ENCODE results near the gene PLXNB3.

Gene PLXNB3

GRCh38 chrX:153762626-153763173 lies 1.3 kb upstream of the PLXNB3 start:
- no peak for DNase-seq

- no peak for DNase-seq
Observed at GRCh38 chrX:153763298-153763932, 634 bp upstream of the PLXNB3 start.

GRCh38 chrX:153764786-153765137 lies 713 bp downstream of the PLXNB3 start:
- DNase-seq, result no peak

GRCh38 chrX:153765138-153766079 lies 1.4 kb downstream of the PLXNB3 start:
- DNase-seq, result no peak

- no peak for DNase-seq
Observed at GRCh38 chrX:153766098-153766817, 2.2 kb downstream of the PLXNB3 start.

GRCh38 chrX:153766871-153767673 lies 3.0 kb downstream of the PLXNB3 start:
- no peak for DNase-seq

- no peak for DNase-seq
Observed at GRCh38 chrX:153767674-153768055, 3.6 kb downstream of the PLXNB3 start.

- DNase-seq, result no peak
Observed at GRCh38 chrX:153768311-153769157, 4.5 kb downstream of the PLXNB3 start.

GRCh38 chrX:153769158-153769864 lies 5.3 kb downstream of the PLXNB3 start:
- no peak for DNase-seq

GRCh38 chrX:153769865-153770600 lies 6.0 kb downstream of the PLXNB3 start:
- DNase-seq, result no peak

GRCh38 chrX:153770601-153771414 lies 6.8 kb downstream of the PLXNB3 start:
- no peak for DNase-seq

GRCh38 chrX:153771415-153772315 lies 7.6 kb downstream of the PLXNB3 start:
- no peak for DNase-seq

- no peak for DNase-seq
Observed at GRCh38 chrX:153772316-153773217, 8.5 kb downstream of the PLXNB3 start.

GRCh38 chrX:153773218-153773611 lies 9.2 kb downstream of the PLXNB3 start:
- DNase-seq, result no peak

- DNase-seq, result no peak
Observed at GRCh38 chrX:153773741-153774575, 9.9 kb downstream of the PLXNB3 start.

Measured in activated CD8-positive, alpha-beta memory T cell treated with anti-CD3 and anti-CD28 coated beads for 24 hours (primary cell).